ENCODE measurements around the gene AJUBA. TPM values are rescaled to one million over a fixed set of nuclear protein-coding genes. Genes with fewer than 3 reads are reported as not detected.

Gene AJUBA
- total and polyA plus RNA-seq, 2 donors (not counting 1 experiment from before 2014, with no cell fraction given) = 1.6 TPM; not detected in 1

DNA sequence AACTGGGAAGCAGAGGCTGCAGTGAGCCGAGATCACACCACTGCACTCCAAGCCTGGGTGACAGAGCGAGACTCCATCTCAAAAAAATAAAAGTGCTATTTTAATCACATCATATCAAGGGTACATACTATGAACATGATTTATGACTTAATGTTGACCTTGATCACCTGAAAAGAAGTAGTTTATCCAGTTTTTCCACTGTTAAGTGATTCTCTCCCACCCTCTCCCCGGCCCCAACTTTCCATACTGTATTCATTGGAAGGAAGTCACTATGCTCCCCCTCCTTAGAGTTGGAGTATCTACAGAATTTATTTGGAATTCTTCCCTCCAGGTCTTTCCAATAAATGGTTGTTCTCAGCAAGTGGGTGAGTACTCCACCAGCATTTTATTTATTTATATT is 50.2 kb downstream of the AJUBA start:
- POLR2A ChIA-PET = interaction anchor here (0.7 kb wide), 1 partner anchor 22 kb away, joined by 3 read pairs; no protein-coding TSS in a partner anchor
- intact Hi-C loops (cut with micrococcal nuclease) = no loop called here
- no CpG with 5 or more reads among the region's 3 CpGs for WGBS (ENCODE audit: insufficient coverage)

DNA sequence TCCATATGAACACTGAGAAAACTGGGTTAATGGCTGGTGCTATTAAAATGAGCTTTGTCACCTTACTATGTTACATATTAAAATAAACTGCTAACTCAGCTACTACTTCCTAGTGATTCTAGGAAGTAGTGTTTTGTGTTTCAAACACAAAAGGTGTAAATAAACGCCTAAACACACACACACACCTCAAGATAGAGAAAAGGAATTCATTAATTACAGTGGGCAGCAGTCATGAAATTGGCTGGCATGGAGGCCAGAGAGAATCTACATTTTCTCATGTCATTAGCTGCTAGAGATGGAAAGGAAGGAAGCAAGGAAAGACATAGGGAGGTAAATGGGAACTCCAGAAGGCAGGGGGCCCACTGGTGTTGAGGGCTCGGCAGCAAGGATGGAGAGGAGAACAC is 52.4 kb downstream of the AJUBA start:
- no peak for ATAC-seq (ENCODE audit: low read depth)

More for the DNA sequence above, 50.2 kb downstream of the AJUBA start:
- Histone ChIP-seq H3K9me3 (ENCODE audit: control extremely low read depth in 1 of 3, control insufficient read depth in 2 of 3, insufficient read depth in 1 of 3, low read length in 2 of 3) (no peaks in the 10 kb centered on the region), H3K79me2 (ENCODE audit: control insufficient read depth, insufficient read depth, low read length) (peaks cover 3% of the 10 kb centered on the region), H3K27ac (ENCODE audit: low read length in 2 of 2) (no peak overlapping the region), H3K9ac (ENCODE audit: low read length) (no peak overlapping the region), H4K20me1 (ENCODE audit: control insufficient read depth, insufficient read depth, low read length, poor library complexity, severe bottlenecking) (no peaks in the 10 kb centered on the region), H3K4me3 (ENCODE audit: control extremely low read depth in 1 of 5, extremely low read depth in 1 of 5, insufficient read depth in 1 of 5, low read depth in 2 of 5, low read length in 4 of 5) (no peak overlapping the region), H3K27me3 (replicated peaks in 1 of 4; ENCODE audit: control extremely low read depth in 1 of 4, control insufficient read depth in 3 of 4, insufficient read depth in 4 of 4, low read length in 3 of 4) (no peaks in the 10 kb centered on the region), H3K4me2 (replicated peaks; ENCODE audit: low read depth, low read length, poor library complexity, severe bottlenecking) (no peak overlapping the region), H3K36me3 (replicated peaks in 1 of 2; ENCODE audit: control extremely low read depth in 1 of 2, control insufficient read depth in 1 of 2, extremely low read depth in 1 of 2, insufficient read depth in 2 of 2, low read length in 1 of 2) (no peaks in the 10 kb centered on the region), H2AFZ (ENCODE audit: insufficient read depth, low read depth, low read length, poor library complexity, severe bottlenecking) (no peak overlapping the region), H3K4me1 (ENCODE audit: control insufficient read depth in 2 of 2, insufficient read depth in 2 of 2, low read length in 2 of 2) (peaks cover 13 to 22% of the 10 kb centered on the region in 2 donors)
- ATAC-seq (ENCODE audit: low read depth) = no peak
- Mint-ChIP-seq H3K27ac (no peak overlapping the region), H3K4me1 (peaks cover 18% of the 10 kb centered on the region), H3K9me3 (ENCODE audit: insufficient read depth) (no peaks in the 10 kb centered on the region), H3K27me3 (no peaks in the 10 kb centered on the region), H3K4me3 (no peak overlapping the region)
- no peak for TF ChIP-seq EZH2 (IDR thresholded peaks at IDR 0.05; ENCODE audit: borderline replicate concordance, insufficient read depth, low read depth, low read length, poor library complexity, severe bottlenecking)
- TF ChIP-seq, protein P1, sequence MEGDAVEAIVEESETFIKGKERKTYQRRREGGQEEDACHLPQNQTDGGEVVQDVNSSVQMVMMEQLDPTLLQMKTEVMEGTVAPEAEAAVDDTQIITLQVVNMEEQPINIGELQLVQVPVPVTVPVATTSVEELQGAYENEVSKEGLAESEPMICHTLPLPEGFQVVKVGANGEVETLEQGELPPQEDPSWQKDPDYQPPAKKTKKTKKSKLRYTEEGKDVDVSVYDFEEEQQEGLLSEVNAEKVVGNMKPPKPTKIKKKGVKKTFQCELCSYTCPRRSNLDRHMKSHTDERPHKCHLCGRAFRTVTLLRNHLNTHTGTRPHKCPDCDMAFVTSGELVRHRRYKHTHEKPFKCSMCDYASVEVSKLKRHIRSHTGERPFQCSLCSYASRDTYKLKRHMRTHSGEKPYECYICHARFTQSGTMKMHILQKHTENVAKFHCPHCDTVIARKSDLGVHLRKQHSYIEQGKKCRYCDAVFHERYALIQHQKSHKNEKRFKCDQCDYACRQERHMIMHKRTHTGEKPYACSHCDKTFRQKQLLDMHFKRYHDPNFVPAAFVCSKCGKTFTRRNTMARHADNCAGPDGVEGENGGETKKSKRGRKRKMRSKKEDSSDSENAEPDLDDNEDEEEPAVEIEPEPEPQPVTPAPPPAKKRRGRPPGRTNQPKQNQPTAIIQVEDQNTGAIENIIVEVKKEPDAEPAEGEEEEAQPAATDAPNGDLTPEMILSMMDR (IDR thresholded peaks at IDR 0.05) = no peak
- DNase-seq = no peak
- CTCF ChIA-PET = interaction anchor here (1.0 to 2.9 kb wide), 2 partner anchors 23 to 24 kb away, joined by 3 to 20 read pairs; partner anchors contain the start of gene HAUS4

More for the DNA sequence above, 52.4 kb downstream of the AJUBA start:
- Histone ChIP-seq H3K79me2 (ENCODE audit: control insufficient read depth, insufficient read depth, low read length) (peaks cover 3% of the 10 kb centered on the region), H3K4me1 (ENCODE audit: control insufficient read depth in 2 of 2, insufficient read depth in 2 of 2, low read length in 2 of 2) (peaks cover 13 to 23% of the 10 kb centered on the region in 2 donors), H3K4me3 (ENCODE audit: control extremely low read depth in 1 of 5, extremely low read depth in 1 of 5, insufficient read depth in 1 of 5, low read depth in 2 of 5, low read length in 4 of 5) (peak overlapping the region; percentile 64 to 100 (median 96)), H3K4me2 (replicated peaks; ENCODE audit: low read depth, low read length, poor library complexity, severe bottlenecking) (peak overlapping the region; percentile 90), H3K9ac (ENCODE audit: low read length) (peak overlapping the region; percentile 96), H2AFZ (ENCODE audit: insufficient read depth, low read depth, low read length, poor library complexity, severe bottlenecking) (peak overlapping the region; percentile 66), H3K27ac (ENCODE audit: low read length in 2 of 2) (peak overlapping the region; percentile 57 to 65), H4K20me1 (ENCODE audit: control insufficient read depth, insufficient read depth, low read length, poor library complexity, severe bottlenecking) (no peaks in the 10 kb centered on the region), H3K9me3 (ENCODE audit: control extremely low read depth in 1 of 3, control insufficient read depth in 2 of 3, insufficient read depth in 1 of 3, low read length in 2 of 3) (no peaks in the 10 kb centered on the region), H3K36me3 (replicated peaks in 1 of 2; ENCODE audit: control extremely low read depth in 1 of 2, control insufficient read depth in 1 of 2, extremely low read depth in 1 of 2, insufficient read depth in 2 of 2, low read length in 1 of 2) (peaks cover 0 to 7% of the 10 kb centered on the region in 2 experiments), H3K27me3 (replicated peaks in 1 of 4; ENCODE audit: control extremely low read depth in 1 of 4, control insufficient read depth in 3 of 4, insufficient read depth in 4 of 4, low read length in 3 of 4) (no peaks in the 10 kb centered on the region)
- Mint-ChIP-seq H3K27me3 (no peaks in the 10 kb centered on the region), H3K4me3 (no peak overlapping the region), H3K4me1 (peaks cover 26% of the 10 kb centered on the region), H3K9me3 (ENCODE audit: insufficient read depth) (no peaks in the 10 kb centered on the region), H3K27ac (no peak overlapping the region)
- intact Hi-C loops (cut with micrococcal nuclease) = loop anchor here (1.0 to 5.0 kb wide), 9 partner anchors 11 to 372 kb away; partner anchors contain the start of genes ACIN1, C14orf119, DAD1 and HAUS4
- ChIA-PET POLR2A (interaction anchor here (0.6 to 2.3 kb wide), 10 partner anchors 9 to 155 kb away, joined by 3 to 22 read pairs (median 3); partner anchors contain the start of gene RBM23), CTCF (interaction anchor here (0.6 to 5.0 kb wide), 30 partner anchors 9 to 392 kb away, joined by 3 to 64 read pairs (median 4); partner anchors contain the start of genes AJUBA, DAD1, HAUS4 and LRP10)
- no peak for DNase-seq
- TF ChIP-seq, protein P1 (IDR thresholded peaks at IDR 0.05) = no peak
- no peak for TF ChIP-seq EZH2 (IDR thresholded peaks at IDR 0.05; ENCODE audit: borderline replicate concordance, insufficient read depth, low read depth, low read length, poor library complexity, severe bottlenecking)
- WGBS (ENCODE audit: insufficient coverage) = 0% methylated on average over 1 of the region's 2 CpGs

All from B cell (primary cell).